HUES64 (cell line): ENCODE results near the gene ELFN2.

Experiments
- H3K27ac ChIP-seq: 2 replicates; pipeline ENCODE4 v1.7.0; 2013; ENCODE audit warnings: low read depth, low read length, inconsistent platforms
- H3K27me3 ChIP-seq: 2 replicates; pipeline ENCODE4 v1.6.1; 2013; ENCODE audit warnings: mild to moderate bottlenecking, low read length; ENCODE audit not compliant: insufficient read depth
- H3K36me3 ChIP-seq: 2 replicates; pipeline ENCODE4 v1.6.1; 2013; ENCODE audit warnings: mild to moderate bottlenecking, low read length; ENCODE audit not compliant: insufficient read depth
- H3K4me1 ChIP-seq: 2 replicates; pipeline ENCODE4 v1.6.1; 2013; ENCODE audit warnings: mild to moderate bottlenecking, low read length, moderate library complexity; ENCODE audit not compliant: insufficient read depth
- H3K4me3 ChIP-seq: 2 replicates; pipeline ENCODE4 v1.5.1; 2013; ENCODE audit warnings: mild to moderate bottlenecking, low read length, moderate library complexity
- H3K9ac ChIP-seq: 2 replicates; pipeline ENCODE4 v1.6.1; 2013; ENCODE audit warnings: mild to moderate bottlenecking, low read depth, low read length
- H3K9me3 ChIP-seq: 2 replicates; pipeline ENCODE4 v1.6.1; 2013; ENCODE audit warnings: low read depth, low read length; ENCODE audit not compliant: insufficient read depth
- WGBS: fragments of 150-250, 120-280 bp; methylation state at CpG from one replicate; pipeline ENCODE4 v1.1.7; 2013; ENCODE audit warnings: missing lambda C conversion rate; 5-methylcytosine and 5-hydroxymethylcytosine counted together

ELFN2 gene

DNA sequence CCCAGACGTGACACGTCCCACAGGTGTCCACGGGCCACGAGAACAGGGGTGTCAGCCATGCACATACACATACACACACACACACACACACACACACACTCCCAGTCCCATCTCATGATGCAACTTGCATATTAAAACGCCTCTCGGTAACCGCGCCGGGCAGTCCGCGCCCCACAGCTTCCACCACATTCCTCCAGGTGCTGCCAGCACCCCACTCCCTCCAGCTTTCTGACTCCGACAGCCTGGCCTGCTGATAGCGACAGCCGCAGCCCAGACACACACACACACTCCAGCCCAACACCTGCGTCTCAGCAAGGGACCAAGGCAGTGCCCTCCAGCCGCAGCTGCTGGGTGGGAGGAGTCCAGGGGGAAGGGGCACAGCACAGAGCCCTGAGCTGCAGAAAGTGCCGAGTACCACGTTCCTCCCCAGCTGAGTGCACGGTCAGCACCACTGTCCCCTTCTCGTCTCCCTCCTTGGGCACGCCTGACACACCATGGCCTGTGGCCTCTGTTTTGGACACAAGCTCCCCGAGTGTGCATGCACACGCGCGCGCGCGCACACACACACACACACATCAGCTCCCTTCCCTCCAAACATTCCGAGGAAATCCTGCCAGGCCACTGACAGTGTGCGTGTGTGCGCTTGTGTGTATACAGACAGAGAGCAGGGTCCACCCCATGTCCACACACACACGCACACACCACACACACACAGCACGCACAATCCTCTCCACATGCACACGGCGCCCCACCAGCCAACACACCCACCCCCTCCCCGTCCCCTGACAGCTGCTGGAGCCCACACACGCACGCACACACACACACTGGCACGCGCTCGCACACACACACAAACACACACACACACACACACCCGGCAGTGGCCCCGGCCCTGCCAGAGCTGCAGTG is 1.2 kb downstream of the ELFN2 start:
- H3K27me3 ChIP-seq, result peaks cover 68% of the 10 kb centered on the region
- peak overlapping the region; percentile 38 for H3K4me3 ChIP-seq
- no peaks in the 10 kb centered on the region for H3K36me3 ChIP-seq
- WGBS, result 34% methylated on average over 43 of the region's 43 CpGs
- peaks cover 3% of the 10 kb centered on the region; the same call in 1 of the 2 replicates for H3K4me1 ChIP-seq
- no peak overlapping the region for H3K27ac ChIP-seq
- no peaks in the 10 kb centered on the region for H3K9me3 ChIP-seq
- no peak overlapping the region for H3K9ac ChIP-seq

DNA sequence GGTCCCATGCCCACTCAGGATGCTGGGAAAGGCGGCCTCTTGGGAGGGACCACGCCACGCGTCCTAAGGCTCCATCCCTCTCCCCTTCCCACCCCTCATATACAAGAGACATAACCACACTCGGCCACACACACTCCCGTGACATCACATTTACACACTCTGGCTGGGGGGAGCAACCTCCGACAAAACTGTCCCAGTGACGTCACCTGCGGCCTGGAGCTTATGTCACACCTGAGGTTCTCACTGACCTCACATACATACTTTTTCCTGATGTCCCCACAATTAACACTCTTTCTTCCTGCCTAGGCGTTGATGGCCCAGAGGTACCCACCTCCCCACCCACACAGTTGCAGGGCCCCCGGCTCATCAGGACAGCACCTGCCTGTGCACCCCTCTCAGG is 1.9 kb downstream of the ELFN2 start:
- no peaks in the 10 kb centered on the region for H3K36me3 ChIP-seq
- no peaks in the 10 kb centered on the region for H3K9me3 ChIP-seq
- peaks cover 75% of the 10 kb centered on the region for H3K27me3 ChIP-seq
- H3K4me3 ChIP-seq, result no peak overlapping the region
- H3K27ac ChIP-seq, result no peak overlapping the region
- no peak overlapping the region for H3K9ac ChIP-seq
- peaks cover 3% of the 10 kb centered on the region; the same call in 1 of the 2 replicates for H3K4me1 ChIP-seq
- 84% methylated on average over 11 of the region's 11 CpGs for WGBS

DNA sequence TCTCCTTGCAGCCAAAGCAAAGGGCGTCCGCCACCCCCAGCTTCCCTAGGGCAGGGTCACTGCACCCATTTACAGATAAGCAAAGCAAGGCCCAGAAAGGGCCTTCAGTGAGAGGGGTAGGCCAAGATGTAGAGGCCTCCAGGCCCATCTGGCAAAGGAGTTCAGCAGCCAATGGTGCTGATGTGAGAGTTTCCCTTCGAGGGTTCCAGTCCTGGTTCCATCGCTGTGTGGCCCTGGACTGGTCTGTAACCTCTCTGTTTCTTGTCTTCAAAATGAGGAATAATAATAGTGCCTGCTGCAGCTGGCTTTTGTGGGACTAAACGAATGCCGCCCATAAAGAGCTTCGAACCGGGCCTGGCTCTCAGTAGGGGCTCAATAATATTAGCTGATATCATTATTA is 4.0 kb downstream of the ELFN2 start:
- Histone ChIP-seq H3K4me3 (no peak overlapping the region), H3K9me3 (no peaks in the 10 kb centered on the region), H3K27me3 (peaks cover 82% of the 10 kb centered on the region), H3K36me3 (no peaks in the 10 kb centered on the region), H3K9ac (no peak overlapping the region), H3K27ac (no peak overlapping the region), H3K4me1 (peaks cover 8% of the 10 kb centered on the region)
- 93% methylated on average over 5 of the region's 8 CpGs for WGBS

DNA sequence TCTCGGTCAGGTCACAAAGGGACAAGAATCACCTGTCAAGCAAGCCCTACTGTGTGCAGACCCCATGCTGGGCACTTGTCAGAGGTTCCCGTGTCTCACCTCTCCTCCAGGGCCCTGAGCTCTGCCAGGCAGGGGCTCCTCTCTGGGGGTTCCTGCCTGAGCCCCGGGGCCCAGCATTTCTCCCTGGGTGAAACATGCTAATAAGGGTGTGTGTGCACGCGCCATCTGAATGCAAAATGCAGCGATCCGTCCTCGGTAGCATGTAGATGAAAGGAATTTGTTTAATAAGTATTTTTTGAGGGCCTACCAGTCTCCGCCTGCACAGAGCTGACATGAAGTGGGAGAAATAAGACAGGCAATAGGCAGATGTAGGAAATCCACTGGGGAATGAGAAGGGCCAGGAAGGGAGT is 5.8 kb downstream of the ELFN2 start:
- Histone ChIP-seq H3K9me3 (no peaks in the 10 kb centered on the region), H3K36me3 (no peaks in the 10 kb centered on the region), H3K4me3 (no peak overlapping the region), H3K4me1 (peaks cover 8% of the 10 kb centered on the region), H3K9ac (no peak overlapping the region), H3K27me3 (peaks cover 64% of the 10 kb centered on the region), H3K27ac (no peak overlapping the region)
- WGBS, result 84% methylated on average over 9 of the region's 9 CpGs

DNA sequence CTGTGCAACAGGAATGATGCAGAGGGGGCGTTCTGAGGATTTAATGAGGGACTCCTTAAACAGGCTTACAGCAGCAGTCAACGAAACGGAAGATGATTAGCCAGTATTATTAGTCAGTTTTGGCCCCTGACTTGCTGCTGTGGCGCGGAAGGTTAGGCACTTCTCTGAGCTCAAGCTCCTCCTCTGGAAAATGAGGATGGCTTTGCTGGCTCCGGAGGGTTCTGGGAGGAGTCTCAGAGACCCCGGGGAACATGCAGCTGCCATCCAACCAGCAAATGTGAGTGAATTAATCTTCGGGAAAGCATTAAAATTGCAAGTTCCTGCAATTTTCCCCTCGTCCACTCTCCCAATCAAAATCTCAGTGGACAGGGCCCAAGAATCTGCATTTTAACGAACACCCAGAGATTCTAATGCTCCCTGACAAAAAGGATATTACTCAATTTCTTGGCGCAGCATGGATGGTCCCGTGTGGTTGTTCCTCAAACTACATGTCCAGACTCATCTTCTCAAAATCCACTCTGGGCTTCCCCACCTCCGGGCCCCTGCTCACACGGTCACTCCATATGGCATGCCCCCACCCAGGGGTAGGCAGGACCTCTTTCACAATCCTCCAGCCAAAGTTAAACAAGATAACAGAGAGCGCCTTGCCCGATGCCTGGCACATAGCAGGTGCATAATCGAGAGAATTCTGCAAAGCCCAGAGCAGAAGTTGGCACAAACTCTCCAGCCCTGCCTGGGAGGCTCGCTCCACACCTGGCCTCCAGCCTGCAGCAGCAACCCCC is 6.4 kb downstream of the ELFN2 start:
- Histone ChIP-seq H3K9me3 (no peaks in the 10 kb centered on the region), H3K4me1 (peaks cover 5% of the 10 kb centered on the region; the same call in 1 of the 2 replicates), H3K27ac (no peak overlapping the region), H3K36me3 (no peaks in the 10 kb centered on the region), H3K27me3 (peaks cover 58% of the 10 kb centered on the region), H3K4me3 (peak overlapping the region; percentile 65), H3K9ac (peak overlapping the region; percentile 46; the same call in 1 of the 2 replicates)
- WGBS, result 60% methylated on average over 18 of the region's 18 CpGs

DNA sequence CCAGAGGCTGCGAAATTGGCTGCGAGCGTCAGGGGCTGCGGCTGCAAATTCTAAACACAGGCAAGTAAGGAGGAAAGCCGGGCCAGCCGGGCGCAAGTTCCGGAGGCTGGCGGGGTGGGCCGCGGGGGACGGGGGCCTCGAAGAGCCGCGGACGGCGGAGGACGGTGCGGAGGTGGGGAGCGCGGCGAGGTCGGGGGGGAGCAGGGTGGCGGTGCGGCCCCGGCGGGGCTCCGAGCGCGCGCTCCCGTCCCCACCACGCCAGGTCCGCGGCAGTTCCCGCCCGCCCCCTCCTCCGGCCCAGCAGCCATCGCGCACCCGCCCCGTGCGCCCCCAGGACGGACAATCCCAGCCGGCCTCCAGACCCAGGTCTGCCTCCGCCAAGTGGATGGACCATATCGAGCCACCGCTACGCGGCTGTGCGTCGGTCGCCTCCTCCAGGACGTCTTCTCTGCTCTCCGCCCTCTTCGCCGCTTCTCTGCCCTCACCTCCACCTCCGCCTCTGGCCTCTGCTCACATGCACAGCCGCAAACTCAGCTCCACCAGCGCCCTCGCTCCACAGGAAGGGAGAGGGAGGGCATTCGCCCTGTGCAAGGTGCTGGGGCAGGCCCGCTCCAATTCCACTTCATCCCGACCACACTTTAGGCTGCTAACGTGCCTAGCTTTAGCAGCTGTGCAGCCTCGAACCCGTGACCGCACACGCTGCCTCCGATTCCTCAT is 7.2 kb downstream of the ELFN2 start:
- peak overlapping the region; percentile 46 for H3K9ac ChIP-seq
- H3K27me3 ChIP-seq, result peaks cover 50% of the 10 kb centered on the region

DNA sequence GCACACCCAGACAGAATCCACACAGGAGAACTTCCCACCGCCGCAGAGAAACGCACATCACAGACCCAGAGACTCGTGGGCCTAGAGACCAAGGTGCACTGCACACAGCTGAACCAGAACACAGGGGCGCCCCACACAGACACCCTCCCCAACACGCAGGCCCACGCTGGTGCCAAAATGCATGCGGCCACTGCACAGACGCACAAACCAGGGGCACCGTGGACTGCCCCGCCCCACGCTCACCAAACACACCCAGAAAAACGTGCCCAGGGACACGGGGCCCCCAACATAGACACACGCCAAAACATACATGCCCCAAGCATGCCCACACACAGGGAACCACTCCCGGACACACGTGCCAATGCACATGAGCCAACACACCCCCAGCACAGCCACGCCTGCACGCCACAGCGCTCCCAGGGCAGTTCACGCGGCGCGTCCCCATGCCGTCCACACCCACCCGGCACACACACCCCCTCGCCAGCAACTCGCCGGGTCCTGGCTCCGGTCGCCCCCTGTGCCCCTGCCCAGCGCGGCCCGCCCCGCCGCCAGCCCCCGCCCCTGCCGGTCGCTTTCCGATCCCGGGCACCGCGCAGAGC is 7.8 kb downstream of the ELFN2 start:
- WGBS, result 36% methylated on average over 43 of the region's 43 CpGs
- Histone ChIP-seq H3K9ac (no peak overlapping the region), H3K27me3 (peaks cover 44% of the 10 kb centered on the region), H3K27ac (no peak overlapping the region), H3K36me3 (no peaks in the 10 kb centered on the region), H3K9me3 (no peaks in the 10 kb centered on the region), H3K4me1 (peaks cover 5% of the 10 kb centered on the region; the same call in 1 of the 2 replicates), H3K4me3 (peak overlapping the region; percentile 65)

More for the DNA sequence above, 7.2 kb downstream of the ELFN2 start:
- H3K4me3 ChIP-seq, result peak overlapping the region; percentile 65
- no peak overlapping the region for H3K27ac ChIP-seq
- no peaks in the 10 kb centered on the region for H3K36me3 ChIP-seq
- no peaks in the 10 kb centered on the region for H3K9me3 ChIP-seq
- H3K4me1 ChIP-seq, result peaks cover 5% of the 10 kb centered on the region; the same call in 1 of the 2 replicates
- WGBS, result 2% methylated on average over 70 of the region's 70 CpGs

DNA sequence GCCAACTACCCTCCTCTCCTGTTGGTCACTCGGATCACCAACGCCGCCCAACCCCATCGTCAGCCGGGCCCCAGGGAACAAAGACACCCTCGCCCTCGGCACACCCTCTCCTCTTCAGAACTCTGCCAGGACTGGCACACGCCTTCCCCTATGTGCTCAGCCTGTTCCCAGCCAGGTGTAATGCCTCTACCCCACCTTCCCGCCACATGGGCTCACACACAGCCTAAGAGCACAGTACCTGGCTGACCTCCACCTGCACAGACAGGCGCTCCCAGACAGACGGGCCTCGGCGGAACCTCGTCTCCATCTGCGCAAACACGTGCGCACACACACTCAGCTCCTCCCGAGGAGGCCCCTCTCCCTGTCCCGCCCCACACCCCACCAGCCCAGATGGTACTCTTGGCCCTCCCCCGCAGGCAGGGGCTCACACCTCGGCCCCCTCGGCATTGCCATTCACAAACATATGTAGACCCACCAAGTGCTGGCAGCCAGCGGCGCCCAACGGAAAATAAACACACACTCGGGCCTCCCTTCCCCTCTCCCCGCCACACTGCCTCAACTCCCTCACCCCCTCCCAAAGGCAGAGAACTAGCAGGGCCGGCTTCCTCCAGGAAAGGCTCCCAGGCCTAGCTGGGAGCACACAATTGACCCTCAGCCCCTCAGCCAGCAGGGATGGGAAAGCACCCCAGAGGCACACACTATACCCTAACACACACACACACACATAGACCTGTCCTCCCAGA is 8.5 kb downstream of the ELFN2 start:
- Histone ChIP-seq H3K9me3 (no peaks in the 10 kb centered on the region), H3K27me3 (peaks cover 37% of the 10 kb centered on the region), H3K4me1 (peaks cover 5% of the 10 kb centered on the region; the same call in 1 of the 2 replicates), H3K27ac (no peak overlapping the region), H3K9ac (no peak overlapping the region), H3K36me3 (no peaks in the 10 kb centered on the region), H3K4me3 (peak overlapping the region; percentile 65; the same call in 1 of the 2 replicates)
- WGBS, result 74% methylated on average over 28 of the region's 28 CpGs

DNA sequence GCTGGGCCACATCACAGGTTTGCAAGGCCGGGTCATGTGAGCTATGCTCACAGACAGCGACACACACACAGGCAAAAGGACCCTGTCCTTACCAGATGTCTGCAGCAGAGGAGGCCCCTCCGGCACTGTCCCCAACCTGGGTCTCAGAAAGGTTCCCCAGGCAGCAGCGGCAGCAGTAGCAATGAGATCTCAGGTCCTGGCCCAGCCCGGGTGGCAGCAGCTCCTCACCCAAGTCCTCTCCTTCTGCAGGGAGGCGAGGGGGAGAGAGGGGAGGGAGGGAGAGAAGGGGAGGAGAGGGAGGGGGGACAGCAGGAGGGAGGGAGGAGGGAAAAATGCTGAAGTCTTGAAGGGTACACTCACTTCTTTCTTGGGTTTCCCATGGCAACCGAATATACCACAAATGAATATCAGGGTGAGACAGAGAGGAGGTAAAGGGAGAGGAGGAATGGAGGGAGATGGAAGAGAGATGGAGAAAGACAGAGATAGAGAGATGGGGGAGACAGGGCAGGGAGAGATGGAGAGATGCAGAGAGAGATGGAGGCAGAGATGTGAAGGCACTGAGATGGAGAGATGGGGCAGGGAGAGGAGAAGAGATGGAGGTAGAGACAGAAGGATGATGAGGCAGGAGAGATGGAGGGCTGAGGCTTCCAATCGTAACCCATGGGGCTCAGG is 9.5 kb downstream of the ELFN2 start:
- peaks cover 33% of the 10 kb centered on the region for H3K27me3 ChIP-seq
- H3K9ac ChIP-seq, result no peak overlapping the region
- H3K36me3 ChIP-seq, result no peaks in the 10 kb centered on the region
- WGBS, result 76% methylated on average over 8 of the region's 8 CpGs
- H3K4me1 ChIP-seq, result peaks cover 5% of the 10 kb centered on the region; the same call in 1 of the 2 replicates
- H3K4me3 ChIP-seq, result no peak overlapping the region
- H3K27ac ChIP-seq, result no peak overlapping the region
- no peaks in the 10 kb centered on the region for H3K9me3 ChIP-seq
